HG03521 (cell line): ENCODE data around the gene RUFY4.

Experiments
- ATAC-seq: cut with Tn5 transposase; IDR thresholded peaks from one replicate; pipeline ENCODE4 v1.9.1; 2021; ENCODE audit warnings: mild to moderate bottlenecking, moderate library complexity; ENCODE audit not compliant: unreplicated experiment

The RUFY4 gene

GRCh38 chr2:218060118-218060517, 8.9 kb upstream of the RUFY4 start:
- ATAC-seq = no peak

- ATAC-seq = no peak
Measured at GRCh38 chr2:218060950-218061660, 7.9 kb upstream of the RUFY4 start.

GRCh38 chr2:218063486-218063885, 5.6 kb upstream of the RUFY4 start:
- peak; percentile 80 for ATAC-seq

GRCh38 chr2:218063896-218064295, 5.2 kb upstream of the RUFY4 start:
- no peak for ATAC-seq

- no peak for ATAC-seq
Measured at GRCh38 chr2:218065239-218066006, 3.6 kb upstream of the RUFY4 start.

GRCh38 chr2:218066926-218067515, 2.0 kb upstream of the RUFY4 start:
- ATAC-seq = no peak

GRCh38 chr2:218067523-218067922, 1.5 kb upstream of the RUFY4 start:
- ATAC-seq = no peak

- ATAC-seq = no peak
Measured at GRCh38 chr2:218069606-218070300, 700 bp downstream of the RUFY4 start.

- ATAC-seq = no peak
Measured at GRCh38 chr2:218070587-218070986, 1.5 kb downstream of the RUFY4 start.

GRCh38 chr2:218071218-218071937, 2.3 kb downstream of the RUFY4 start:
- no peak for ATAC-seq

- no peak for ATAC-seq
Measured at GRCh38 chr2:218072002-218072401, 2.9 kb downstream of the RUFY4 start.

- no peak for ATAC-seq
Measured at GRCh38 chr2:218072478-218073024, 3.5 kb downstream of the RUFY4 start.

GRCh38 chr2:218073185-218073584, 4.1 kb downstream of the RUFY4 start:
- ATAC-seq = no peak

GRCh38 chr2:218074031-218074430, 5.0 kb downstream of the RUFY4 start:
- peak; percentile 48 for ATAC-seq

- ATAC-seq = no peak
Measured at GRCh38 chr2:218075975-218076811, 7.1 kb downstream of the RUFY4 start.

GRCh38 chr2:218077464-218078216, 8.6 kb downstream of the RUFY4 start:
- ATAC-seq = no peak

- no peak for ATAC-seq
Measured at GRCh38 chr2:218079943-218080913, 11.2 kb downstream of the RUFY4 start.

- peak; percentile 82 for ATAC-seq
Measured at GRCh38 chr2:218081063-218081462, 12.0 kb downstream of the RUFY4 start.
